Measurements from ENCODE around the gene OVCH1.
"Not testable (repeated sequence)": the region's sequence is repeated elsewhere in the genome, so short reads cannot be mapped to it uniquely, and the experiment has no call there.

OVCH1 gene

DNA sequence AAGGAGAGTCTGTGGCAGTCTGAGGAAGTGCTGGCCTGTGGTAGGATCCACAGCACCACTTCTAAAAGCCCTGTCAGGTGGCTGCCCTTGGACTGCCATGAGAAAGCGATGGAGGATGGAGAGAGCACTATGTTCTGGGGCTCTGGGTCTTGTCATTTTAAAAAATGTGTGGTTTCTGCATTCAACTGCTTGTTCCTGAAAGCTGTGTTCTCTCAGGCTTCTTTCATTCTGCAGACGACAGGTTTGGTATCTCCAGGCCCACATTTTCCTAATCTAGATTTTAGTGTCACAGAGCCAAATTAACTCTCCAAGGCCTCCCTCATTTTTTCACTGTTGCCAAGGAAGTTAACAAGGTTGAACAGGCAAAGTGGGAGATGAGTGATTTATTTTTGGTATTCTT, 10.5 kb downstream of the OVCH1 start:
- DNase-seq = no peak

DNA sequence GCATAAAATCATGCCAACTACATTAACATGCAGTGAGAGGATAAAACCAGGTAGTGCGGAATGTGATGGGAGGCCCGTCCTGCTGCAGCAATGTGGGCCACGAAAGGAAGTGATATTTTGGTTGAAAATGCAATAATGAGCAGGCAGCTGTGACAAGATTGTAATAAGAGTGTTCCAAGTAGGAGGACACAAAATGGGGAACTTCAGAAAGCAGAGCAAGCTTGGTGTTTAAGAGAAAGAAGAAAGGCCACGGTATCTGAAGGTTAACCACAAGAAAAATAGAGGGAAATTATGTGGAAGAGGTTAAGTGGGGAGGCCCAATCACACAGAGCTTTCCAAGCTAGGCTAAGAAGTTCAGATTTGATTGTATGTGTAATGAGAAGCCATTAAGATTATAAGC, 34.3 kb downstream of the OVCH1 start:
- no peak for DNase-seq

DNA sequence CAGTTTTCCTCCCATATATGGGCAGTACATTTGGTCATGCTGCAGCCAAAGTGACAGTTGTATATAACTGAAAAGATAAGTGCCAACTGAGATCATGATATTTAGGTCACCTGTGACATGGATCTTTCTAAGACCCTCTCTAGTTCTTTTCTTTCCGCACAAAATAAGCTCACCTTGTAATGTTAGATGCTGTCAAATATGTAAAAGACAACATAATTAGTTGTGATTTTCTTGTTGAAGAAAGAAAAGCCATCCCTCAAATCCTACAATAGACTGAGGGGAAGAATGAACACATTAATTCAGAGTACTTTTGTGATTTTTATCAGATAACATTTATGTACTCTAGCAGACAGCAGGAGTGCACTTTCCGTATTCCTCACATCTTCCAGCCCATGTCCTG, 37.4 kb downstream of the OVCH1 start:
- DNase-seq = no peak

GRCh38 chr12:29455087-29455486, 42.4 kb downstream of the OVCH1 start:
- no peak for DNase-seq

- no peak for DNase-seq
Measured at GRCh38 chr12:29451888-29452287, 45.6 kb downstream of the OVCH1 start.

DNA sequence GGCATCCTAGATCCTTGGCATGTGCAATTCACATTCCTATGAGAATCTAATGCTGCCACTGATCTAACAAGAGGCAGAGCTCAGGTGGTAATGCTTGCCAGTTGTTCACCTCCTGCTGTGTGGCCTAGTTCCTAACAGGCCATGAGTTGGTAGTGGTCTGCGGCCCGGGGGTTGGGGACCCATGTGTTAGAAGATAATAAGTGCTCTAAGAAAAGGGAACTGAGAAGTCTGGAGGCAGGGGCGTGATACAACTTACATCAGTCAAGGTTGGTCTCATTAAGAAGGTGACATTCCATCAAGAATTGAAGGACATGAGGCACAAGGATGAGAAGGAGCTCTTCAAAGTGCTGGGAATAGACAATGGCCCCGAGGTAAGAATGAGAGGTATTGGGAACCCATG, 49.3 kb downstream of the OVCH1 start:
- DNase-seq = no peak

DNA sequence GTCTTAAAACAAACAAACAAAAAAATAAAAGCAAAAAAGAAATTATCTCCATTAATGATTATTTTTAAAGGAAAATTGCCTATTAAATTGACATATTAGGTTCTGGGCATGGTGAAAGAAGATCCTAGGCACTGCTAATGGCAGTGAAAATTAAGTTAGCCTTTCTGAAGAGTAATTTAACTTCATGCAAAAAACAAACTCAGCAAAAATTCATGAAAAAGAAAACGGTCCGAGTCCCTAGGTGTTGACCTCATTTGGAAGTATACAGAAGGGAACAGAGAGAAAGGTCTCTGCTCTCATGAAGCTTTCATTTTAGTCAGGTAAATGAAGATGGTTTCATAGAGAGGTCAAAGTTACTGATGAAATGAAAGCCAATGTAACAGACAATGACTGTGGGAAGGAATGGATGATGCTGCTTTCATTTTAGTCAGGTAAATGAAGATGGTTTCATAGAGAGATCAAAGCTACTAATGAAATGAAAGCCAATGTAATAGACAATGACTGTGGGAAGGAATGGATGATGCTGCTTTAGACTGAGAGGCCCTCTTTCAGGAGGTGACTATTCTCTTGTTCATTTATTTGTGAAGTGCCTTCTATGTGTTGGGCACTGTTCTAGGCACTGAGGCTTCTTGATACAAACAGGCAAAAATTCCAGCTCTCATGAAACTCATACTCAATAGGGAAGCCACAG, 50.1 kb downstream of the OVCH1 start:
- DNase-seq = no peak

DNA sequence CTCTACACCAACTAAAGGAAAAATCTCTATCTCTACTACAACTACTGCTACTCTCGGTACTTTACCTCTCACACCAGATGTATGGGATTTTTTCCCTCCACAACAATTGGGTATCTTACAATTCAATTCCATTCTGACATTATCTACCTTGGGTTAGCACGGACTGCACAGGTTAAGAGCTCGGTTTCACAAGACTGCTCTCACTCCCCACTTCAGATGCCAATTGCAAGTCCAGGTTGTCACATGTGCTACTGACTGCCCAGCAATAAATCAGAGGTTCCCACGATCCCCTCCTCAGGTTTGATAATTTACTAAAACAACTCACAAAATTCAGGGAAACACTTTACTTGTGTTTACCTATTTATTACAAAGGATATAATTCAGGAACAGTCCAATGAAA, 58.0 kb downstream of the OVCH1 start:
- DNase-seq = no peak

DNA sequence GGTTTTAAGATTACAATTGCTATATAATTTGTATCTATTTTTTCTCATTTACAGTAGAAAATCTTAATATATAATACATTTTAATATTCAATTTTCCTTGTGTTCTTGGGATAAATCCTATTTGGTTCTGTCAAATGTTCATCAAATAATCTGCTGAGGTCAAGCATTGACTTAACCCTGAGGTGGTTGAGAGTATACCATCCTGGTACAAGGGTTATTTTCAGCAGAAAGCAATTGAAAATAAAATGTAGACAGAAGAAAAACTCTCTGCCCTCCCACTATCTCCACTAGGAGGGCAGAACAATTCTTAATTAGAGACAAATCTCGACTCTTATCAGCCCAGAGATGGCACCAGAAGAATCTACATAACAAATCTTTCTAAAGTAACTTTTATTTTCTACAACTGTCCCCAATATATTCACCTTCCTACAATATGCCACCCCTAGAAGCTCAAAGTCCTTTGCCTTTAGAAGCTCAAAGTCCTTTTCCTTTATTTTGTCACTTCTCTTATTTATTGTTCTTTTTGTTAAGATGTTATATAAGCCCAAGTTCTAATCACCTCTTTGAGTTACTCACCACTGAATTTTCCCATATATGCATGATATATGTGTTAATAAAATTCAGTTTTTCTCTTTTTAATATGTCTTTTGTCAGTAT, 58.6 kb downstream of the OVCH1 start:
- no peak for DNase-seq

- DNase-seq = no peak
Measured at GRCh38 chr12:29437575-29437974, 59.9 kb downstream of the OVCH1 start.

DNA sequence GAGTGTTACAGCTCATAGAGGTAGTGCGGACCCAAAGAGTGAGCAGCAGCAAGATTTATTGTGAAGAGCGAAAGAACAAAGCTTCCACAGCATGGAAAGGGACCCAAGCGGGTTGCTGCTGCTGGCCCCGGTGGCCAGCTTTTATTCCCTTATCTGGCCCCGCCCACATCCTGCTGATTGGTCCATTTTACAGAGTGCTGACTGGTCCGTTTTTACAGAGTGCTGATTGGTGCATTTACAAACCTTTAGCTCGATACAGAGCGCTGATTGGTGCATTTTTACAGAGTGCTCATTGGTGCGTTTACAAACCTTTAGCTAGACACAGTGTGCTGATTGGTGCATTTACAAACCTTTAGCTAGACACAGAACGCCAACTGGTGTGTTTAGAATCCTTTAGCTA, 60.7 kb downstream of the OVCH1 start:
- DNase-seq = not testable (repeated sequence)

- DNase-seq = no peak
Measured at GRCh38 chr12:29431513-29431912, 66.0 kb downstream of the OVCH1 start.

DNA sequence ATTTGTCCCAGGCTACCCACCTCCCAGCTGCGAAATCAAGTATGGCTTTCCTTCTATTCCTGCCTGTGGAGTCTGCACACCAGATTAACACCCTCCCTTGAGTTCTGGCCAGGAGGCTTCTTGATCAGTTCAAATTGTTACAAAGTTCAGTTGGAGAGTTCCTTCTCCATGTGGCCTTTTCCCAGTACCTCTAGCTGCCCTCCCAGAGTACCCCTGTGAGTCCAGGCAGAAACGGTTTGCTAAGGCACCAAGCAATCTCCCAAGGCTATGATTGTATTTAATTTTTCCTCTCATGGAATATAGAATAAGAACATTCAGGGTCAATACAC, 66.8 kb downstream of the OVCH1 start:
- DNase-seq = no peak

DNA sequence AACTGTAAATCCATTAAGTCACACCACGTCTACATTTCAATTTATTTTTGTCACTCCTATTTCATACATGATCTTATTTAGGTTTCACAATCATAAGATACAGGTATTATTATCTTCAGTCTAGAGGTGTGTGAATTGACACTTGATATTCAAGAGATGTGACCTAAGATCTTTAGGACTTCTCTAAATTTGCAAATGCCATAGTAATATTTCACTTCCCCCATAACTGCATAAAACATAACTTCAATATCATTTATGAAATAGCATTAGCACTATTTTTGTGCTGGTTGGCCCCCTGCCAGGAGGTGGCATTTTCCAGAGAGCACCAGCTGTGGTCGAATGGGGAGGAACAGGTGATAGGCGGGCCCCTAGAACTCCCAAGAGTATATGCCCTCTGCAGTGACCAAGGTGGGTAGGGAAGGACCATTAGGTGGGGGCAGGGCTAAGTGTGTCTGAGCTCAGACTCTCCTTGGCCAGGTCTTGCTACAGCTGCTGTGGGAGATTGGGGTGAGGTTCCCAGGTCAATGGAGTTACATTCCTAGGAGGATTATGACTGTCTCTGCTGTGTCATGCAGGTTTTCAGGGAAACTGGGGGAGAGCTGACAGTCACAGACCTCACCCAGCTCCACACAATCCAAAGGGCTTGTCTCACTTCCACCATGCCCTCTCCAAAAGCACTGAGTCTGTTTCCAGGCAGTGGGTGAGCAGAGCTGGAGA, 67.3 kb downstream of the OVCH1 start:
- DNase-seq = no peak

GRCh38 chr12:29428633-29429032, 68.9 kb downstream of the OVCH1 start:
- DNase-seq = no peak

DNA sequence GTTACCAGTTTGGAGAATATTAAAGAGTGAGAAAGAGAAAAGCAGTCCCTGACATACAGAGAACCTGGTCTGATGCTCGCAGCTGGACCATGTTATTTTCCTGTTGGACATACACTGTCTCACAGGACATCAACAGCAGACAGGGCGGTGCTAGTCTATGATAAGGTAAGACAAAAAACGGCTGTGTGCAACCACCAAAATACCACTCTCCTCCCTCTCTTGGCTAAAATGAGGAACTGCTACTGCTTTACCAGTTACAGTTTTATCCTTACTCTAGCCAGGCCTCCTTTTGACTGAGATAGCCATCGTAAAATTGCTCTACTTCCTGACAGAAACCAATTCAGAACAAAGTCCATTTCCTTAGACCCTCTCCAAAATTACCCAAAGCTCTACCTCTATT, 69.5 kb downstream of the OVCH1 start:
- no peak for DNase-seq

DNA sequence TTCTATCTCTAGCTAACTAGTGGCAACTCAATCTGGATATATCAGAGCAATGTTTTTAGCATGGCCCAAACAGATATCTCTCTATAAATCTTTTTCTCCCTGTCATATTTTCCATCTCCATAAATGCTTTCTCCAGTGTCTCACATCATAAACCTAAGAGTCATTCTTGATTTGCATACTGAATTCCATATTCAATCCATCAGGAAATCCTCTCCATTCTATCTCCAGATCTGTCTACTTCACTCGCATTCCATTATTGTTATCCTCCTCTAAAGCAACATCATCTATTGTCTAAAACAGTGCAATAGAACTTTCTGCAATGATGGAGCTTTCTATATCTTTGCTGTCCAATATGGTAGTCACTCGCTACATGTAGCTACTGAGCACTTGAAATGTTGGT, 71.0 kb downstream of the OVCH1 start:
- DNase-seq = no peak

GRCh38 chr12:29425722-29426121, 71.8 kb downstream of the OVCH1 start:
- DNase-seq = no peak

- DNase-seq = no peak
Measured at GRCh38 chr12:29416748-29417147, 80.7 kb downstream of the OVCH1 start.

DNA sequence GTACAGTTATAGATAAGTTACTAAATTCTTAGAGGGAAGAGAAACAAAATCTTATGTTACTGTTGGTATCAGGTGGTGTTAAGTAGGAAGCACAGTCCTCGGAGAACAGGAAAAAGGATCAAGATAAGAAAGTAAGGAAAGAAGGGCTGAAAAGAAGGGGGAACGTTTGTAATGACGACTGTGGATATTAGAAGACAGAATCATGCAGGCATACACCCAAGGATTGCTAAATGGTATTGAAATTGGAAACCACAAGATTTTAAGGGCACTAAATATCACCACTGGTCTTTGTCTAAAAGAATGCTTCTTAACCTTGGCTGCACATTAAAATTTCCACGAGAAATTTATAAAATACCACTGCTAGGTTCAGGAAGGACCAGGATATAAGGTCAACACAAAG, 82.4 kb downstream of the OVCH1 start:
- no peak for DNase-seq

GRCh38 chr12:29414368-29414767, 83.1 kb downstream of the OVCH1 start:
- no peak for DNase-seq

DNA sequence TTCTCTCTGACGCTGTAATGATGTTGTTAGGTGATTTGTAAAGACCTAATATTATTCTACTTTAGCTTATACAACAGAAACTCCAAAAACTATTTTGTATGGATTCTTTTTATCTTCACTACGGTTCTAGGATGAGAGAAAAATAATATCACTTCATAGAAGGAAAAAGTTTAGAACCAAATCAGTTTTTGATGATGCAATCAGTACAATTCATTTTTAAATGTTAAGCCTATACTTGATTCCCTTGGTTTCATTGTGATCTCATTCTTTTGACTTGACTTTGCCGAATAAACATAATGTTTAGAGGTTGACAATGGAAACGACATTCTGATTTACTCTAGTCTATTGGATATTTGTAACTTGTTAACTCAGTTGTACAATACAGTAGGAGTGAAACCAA, 91.9 kb downstream of the OVCH1 start:
- no peak for DNase-seq

- DNase-seq = no peak
Measured at GRCh38 chr12:29403991-29404390, 93.5 kb downstream of the OVCH1 start.

DNA sequence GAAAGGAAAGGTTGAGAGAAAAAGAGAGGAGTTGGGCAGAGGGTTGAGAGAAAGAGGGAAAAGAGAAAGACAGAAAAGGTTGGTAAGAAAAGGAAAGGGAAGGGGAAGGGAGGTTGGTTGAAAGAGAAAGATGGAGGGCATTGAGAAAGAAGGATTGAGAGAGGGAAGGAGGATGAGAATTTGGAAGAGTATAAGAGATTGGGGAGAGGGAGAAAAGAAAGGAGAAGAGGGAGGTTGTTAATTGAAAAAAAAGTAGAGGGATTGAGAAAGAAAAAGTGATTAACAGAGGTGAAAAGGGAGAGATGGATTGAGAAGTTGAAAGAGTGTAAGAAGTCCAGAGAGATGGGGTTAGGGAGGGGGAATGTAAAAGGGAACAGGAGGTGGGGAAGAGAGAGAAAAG, 95.0 kb downstream of the OVCH1 start:
- DNase-seq = no peak

DNA sequence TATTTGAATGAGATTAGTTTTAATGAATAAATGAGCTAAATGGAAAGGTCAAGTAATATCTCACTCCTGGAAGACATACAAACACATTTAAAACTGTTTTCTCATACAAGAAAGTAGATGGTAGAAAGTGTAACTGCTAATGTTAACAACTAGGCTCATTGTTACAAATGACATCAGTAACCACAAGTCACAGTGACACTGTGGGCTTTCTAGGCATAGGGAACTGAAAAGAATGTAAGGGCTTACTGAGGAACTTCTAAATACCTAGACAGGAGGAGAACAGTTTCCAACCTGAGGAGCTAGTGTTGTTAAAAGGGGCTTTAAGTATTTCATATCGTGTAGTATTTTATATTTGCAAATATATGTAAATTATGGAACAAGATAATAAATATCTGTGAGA, 99.0 kb downstream of the OVCH1 start:
- no peak for DNase-seq
